Activated T-cell treated with anti-CD3 and anti-CD28 coated beads, Interleukin-2, amount 50 U/mL, for 1 hour (primary cell): ENCODE data around the gene DMTF1.
A peak's percentile ranks its signal among the peaks of the same experiment; 100 is the strongest.

Source experiments
- DNase-seq: peaks from one replicate; pipeline ENCODE4 v3.0.0-alpha.2; 2020

DMTF1 gene

DNA sequence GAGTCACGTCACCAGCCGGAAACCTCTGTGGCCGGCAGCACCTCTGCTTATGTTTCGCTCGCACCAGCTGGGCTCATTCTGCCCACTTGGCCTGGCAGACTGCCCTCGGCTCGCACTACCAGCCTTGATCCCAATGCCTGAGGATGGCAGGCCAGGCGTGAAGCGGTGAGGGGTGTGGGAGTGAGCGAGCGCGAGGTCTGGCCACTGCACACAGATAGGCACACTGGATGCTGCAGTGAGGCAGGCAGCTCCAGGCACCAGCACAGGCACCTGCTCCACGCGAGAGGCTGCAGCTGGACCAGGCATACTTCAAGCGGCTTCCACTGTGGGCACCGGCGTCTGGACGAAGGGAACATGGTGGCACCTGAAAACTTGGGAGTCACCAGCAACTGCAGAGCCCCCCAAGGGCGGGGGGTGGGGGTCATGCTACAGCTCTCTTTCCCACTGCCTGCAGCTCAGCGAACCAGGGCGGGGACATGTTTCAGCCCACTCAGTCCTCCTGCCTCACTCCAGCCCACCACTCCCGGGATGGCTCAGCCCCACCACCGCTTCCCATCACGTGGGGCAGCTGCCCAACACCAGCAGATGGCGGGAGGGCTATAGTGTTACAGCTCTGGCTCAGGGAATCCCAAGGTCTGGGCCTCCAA lies 5.4 kb upstream of the DMTF1 start:
- DNase-seq: no peak

DNA sequence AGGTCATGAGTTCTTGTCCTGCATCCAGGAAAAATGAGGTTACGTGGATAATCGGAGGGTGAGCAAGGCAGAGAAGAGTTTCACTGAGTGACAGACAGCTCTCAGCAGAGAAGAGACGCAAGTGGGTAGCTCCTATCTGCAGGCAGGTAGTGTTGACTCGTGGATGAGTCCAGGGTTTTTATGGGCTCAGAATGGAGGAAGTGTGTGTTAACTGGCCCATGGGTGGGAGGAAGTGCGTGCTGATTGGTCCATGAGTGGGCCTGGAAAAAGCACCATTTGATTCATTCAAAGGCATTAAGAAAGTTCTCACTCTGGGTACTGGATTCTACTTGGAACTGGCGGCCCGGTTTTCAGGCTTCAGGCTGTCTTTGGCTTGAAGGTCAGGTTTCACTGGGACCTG lies 4.8 kb upstream of the DMTF1 start:
- DNase-seq: no peak

DNA sequence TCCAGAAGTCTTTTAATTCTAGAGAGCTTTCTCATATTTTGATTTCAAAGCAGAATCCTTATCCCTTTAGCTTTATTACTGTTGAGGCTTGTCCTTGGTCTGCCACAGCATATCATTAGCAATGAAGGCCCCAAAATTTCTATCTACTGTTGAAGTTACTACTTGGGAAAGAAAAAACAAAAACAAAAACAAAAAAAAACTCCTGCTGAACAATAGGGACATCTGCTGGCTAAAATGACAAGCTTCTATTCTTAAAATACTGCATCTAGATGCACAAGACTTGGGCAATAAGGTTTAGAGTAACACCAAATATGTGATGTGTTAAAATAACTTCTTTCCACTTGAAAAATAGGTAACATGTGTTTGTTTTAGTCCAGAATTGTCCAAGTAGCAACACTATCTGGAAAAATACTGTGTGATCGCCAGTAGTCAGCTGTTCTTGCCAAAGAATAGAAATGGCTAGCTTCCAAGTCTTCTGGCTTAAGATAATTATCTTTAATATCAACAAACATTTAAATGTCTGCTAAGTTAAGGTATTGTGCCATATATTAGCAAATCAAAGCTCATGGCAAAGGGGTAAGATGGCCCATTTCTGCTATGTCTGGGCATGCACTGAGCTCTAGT lies 3.8 kb upstream of the DMTF1 start:
- DNase-seq: no peak

DNA sequence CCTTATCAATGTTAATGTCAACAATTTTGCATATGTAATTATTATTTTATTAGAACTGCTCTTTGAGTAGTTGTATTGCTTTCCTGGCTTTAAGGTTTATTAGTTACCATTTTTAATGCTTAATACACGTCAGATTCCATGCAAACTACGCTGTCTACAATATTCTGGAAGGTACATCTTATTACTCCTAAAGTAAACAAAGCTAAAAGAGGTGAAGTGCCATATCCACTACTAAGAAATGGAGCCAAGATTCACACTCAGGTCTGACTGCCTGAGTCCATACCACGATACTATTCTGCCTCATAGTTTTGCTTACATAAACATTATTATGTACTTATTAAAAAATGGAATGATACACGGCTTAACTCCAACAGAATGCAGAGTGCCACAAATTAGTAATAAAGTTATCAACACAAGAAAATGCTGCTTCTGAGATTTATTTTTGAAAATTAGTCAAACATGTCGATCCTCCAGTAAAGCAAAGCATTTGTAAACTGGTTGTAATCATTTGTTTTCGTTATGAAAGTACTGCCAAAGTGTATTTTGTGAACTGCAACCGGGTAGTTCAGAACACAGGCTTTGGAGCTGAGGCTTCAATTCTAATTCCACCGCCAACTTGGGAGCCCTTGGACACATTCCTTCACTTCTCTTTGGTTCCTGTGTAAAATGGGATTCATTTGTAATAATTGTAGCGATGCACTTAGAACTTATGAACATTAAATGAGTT lies 1.1 kb upstream of the DMTF1 start:
- DNase-seq: no peak

DNA sequence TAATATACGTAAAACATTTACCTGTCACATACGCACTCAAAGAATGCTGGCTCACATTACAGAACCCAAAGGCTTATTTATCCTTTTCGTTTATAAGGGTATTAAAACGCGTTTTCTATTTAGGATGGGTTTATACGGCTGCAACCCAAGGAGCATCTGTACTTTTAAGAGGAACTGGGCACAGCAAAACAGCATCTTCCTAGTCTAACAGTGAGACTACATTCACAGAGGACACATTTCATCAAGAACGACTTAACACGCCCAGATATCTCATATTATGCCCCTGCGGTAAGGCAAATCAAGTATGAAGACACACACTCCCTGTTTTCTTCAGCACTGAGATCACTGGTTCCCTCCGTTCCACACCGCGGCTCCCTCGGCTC lies 533 bp upstream of the DMTF1 start:
- DNase-seq: no peak

DNA sequence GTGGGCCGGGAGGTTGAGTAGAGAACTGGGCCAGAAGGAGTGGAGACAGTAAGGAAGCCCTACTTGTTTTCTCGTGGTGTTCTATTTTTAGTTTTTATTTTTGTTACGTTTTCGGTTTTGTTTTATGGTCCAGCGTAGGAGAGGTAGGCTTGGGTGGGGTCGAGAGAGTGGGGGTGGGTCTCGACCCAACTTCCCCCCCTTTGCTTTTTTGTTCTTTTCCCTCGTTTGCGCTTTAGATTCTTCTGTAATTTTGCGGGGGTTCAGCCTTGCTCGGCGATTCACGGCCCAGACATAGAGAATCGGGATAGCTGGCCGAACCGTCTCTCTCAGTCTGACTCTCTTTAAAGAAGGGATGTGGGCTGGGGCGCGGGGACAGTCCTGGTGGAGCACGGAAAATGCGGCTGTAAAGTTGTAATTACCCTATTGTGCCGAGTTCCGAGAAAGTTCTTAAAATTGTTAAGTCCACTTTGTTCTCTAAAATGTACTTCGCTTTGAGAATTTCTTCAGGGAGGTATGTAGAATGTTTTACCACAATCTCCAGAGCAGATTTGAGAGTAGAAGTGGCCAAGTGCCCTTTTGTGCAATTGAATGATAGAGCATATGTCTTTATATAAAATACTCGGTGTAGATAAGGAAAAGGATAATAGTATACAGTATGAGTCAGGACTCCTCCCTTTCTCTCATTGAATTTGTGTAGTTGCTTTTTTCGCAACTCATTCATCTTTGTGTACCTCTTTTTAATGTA lies 816 bp downstream of the DMTF1 start:
- DNase-seq: peak; percentile 50

DNA sequence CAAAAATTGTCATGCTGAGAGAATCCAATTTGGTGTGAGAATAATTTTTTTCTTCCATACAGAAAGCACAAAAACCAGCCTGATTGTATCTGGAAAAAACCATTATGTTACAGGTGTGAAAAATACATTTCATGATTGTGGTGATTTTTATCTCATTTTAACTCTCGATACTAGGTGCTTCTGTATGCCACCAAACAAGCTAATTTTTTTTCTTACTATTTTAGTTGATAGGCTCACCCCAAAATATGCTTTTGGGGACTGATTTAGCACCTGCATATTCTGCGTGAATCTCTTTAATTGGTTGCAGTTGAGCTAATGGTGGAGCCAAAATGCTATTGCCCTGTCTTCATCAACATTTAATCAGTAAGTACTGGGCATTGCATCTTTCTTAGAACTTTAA lies 1.9 kb downstream of the DMTF1 start:
- DNase-seq: no peak

DNA sequence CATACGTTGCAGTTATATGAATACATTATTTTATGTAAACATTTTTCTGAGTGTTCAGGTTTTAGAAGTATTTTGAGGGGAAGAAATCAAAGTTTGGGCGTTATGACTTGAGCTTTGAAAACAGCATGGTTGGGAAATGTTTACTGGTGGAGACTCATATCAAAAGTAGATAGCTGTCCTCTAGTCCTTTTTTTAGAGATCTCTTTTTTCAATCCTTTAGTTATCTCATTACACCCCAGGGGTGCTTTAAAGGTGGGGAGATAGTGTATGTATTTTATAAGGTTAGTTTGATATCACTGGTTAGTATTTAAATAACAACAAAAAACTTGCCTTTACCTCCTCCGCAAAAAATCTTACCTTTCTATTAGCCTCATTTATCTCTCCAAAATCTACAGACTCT lies 2.3 kb downstream of the DMTF1 start:
- DNase-seq: no peak

DNA sequence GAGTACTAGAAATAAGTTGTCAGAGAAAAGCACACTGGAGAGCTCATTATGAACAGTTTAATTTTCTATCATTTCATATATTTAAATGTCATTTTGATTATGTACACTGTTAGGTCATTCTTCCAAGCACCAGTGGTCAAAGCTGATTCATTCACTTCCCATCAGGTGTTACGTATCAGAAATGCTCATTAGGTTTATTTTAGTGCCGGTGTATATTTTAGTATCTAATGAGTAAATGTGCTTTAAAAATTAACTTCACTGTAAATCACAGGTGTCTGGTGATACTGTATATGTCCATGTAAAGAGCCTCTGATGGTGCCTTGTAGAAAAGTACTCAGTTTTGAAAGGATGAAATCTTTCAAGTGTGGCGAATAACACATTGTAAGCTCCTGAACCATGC lies 3.5 kb downstream of the DMTF1 start:
- DNase-seq: no peak

DNA sequence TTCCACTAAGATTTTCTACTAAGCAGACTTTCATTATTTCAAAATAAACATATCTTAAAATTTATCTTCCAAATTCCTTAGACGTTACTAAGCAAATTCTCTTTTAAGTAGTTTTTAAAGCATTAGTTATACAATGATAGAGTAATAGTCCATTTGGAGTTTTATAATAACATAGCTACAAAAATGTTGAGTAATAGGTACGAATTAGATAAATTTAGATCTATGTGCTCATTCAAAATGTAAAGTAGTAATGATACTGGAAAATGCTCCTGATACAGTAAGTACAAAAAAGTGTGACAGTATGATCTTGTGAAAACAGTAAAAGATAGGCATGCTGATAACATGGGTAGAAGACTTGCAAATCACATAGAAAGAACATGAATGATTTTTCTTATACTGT lies 4.5 kb downstream of the DMTF1 start:
- DNase-seq: no peak

DNA sequence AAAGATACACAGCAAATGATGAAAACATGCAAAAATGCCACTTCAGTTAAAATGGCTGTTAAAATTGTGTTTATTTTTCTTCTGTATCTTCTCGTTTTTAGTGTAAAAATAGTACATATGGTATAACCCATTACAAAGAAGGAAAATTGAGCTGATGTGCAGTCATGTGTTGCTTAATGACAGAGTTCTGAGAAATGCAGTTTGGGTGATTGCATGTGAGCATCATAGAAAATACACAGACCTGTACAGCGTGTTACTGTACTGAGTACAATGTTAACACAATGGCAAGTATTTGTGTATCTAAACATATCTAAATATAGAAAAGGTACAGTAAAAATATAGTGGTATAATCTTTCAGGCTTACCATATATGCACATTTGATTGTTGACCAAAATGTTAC lies 7.3 kb downstream of the DMTF1 start:
- DNase-seq: no peak

DNA sequence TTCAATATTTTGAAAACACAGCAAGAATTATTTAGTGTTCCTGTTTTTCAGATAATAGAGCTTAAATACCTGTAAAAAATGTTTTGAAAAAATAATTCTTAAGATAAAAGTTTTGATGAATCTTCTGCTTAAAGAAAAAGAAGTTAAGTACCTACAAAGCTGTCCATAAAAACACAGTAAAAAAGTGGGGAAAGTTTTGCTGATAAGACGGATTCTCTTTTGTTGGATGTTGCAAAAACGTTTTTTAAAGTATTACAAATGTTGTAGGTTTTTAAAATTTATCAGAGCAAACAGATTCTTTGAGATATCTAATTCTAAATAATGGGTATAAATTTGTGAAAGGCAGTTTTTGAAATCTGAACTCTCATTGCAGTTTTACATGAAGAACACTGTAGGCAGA lies 12.2 kb downstream of the DMTF1 start:
- DNase-seq: no peak

DNA sequence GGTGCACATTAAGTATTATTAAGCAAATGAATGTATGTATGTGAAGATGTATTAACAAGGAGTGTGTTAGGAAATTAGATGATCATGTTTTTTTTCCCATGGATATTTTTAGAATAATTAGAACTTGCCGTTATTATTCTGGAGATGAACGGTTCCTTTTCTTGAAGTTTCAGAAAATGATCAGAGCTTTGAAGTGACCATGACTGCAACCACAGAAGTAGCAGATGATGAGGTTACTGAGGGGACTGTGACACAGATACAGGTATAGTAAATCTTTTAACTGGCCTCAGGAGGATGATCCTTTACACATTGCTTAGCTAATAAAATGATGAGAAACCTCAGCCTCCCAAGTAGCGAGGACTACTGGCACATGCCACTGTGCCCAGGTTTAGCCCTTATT lies 18.6 kb downstream of the DMTF1 start:
- DNase-seq: no peak

DNA sequence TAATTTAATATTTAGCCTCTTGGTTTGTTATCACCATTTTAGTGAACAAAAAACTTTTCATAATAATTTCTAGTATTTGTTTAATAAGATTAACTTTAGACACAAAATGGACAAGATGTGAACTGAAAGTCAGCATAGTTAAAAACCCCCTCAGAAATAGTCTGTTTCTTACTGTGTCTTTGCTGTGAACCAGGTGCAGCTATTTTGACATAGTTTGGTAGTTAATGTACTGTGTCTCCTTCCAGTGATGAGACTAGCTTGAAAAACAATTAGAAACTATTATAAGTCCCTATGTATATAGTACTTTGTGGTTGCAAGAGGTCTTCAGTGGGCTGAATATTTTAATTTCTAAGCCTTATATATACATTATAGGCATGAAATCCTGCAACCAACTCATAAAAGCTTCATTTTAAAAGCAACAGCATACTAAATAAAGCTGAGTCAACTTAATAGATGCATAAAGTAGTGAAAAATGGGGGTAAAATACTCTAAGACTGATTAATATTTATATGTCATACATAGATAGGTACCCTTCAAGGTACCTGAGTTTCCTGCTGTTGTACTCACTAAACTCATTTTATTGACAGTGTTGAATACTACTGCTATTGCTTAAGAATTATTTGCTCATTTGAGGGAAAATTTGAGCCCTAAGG lies 19.2 kb downstream of the DMTF1 start:
- DNase-seq: no peak

DNA sequence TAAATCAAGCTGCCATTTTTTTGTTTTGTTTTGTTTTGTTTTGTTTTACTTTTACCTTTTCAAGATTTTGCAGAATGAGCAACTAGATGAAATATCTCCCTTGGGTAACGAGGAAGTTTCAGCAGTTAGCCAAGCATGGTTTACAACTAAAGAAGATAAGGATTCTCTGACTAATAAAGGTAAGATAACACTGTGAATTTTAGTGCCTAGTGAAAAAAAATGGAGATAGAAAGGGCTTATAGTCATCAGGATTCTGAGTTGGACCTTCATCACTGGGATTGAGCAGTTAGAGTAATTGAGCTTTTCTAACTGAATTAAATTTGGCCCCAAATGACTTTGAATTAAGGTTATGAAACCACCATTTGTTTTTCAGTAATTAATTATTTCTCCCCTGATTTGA lies 21.2 kb downstream of the DMTF1 start:
- no peak for DNase-seq

DNA sequence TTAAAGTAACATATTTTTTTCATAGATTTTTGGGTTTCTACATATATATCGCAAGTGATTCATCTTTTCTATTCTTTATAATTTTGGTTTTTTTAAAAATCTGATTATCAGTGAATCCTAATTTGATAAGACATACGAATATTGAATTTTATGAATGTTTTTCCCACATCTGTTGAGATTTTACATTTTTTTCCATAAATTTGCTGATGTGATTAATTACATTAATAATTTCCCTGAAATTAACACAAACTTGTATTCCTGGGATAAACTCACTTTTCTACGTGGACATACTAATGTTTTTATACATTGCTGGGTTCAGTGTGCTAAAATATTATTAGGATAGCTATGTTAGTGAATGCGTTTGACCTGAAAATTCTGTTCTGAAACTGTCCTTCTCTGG lies 26.1 kb downstream of the DMTF1 start:
- DNase-seq: no peak

DNA sequence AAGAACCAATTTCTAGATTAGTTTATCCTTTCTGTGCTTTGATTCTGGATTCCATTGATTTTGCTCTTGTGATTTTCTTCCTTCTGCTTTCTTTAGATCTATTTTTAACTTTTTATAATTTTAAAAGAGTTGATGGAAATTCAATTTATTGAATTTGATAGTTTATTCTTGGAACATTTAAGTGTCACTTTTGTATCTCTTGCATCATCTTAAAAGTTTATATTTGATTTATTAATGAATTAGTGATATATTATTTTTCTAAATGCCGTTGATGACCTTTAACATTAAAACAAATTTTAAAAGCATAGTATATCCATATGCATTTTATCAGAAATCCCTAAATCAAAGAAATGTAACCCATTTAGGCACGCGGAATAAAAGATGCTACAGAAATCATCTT lies 26.9 kb downstream of the DMTF1 start:
- DNase-seq: no peak

DNA sequence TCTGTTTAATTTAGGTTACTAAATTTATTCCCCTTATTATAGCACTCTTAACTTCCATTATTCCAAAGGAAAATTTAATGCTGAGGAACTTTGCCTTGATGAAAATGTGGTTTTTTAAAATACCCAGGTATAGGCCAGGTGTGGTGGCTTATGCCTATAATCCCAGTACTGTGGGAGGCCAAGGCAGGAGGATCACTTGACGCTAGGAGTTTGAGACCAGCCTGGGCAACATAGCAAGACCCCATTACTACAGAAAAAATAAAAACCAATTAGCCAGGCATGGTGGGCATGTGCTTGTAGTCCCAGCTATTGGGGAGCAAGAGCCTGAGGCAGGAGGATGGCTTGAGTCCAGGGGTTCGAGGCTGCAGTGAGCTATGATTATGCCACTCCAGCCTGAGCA lies 34.9 kb downstream of the DMTF1 start:
- DNase-seq: no peak

DNA sequence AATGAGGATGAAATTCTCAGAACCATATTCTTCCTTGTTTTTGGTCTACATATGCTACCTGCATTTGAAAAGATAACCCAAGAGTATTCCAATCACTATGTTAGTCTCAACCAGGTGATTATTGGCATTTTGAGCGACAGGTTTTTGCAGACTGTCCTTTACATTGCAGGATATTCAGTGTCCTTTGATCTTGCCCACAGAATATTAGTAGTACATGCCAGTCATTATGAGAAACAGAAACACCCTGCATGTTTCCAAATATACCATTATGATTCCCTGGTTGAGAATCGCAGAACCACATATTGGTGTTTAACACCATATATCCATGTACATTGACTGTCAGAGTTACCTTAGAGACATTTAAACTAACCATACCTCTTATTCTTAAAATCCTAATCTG lies 36.7 kb downstream of the DMTF1 start:
- no peak for DNase-seq

DNA sequence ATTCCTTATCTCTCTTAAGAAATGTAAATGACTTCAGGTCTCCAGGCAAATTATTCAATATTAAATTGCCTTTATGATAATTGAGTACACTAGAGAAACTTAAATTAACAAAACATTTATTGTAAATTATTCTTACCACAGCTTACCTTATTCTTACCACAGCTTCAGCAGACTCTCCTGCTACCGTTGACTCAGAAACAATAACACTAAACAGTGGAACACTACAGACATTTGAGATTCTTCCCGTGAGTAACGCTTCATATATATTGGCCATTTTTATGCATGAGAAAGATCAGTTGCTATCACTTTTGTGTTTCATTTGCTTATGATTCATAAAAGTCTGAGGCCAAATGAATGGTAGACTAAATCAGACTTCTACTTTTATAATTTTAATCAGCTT lies 38.5 kb downstream of the DMTF1 start:
- DNase-seq: no peak

DNA sequence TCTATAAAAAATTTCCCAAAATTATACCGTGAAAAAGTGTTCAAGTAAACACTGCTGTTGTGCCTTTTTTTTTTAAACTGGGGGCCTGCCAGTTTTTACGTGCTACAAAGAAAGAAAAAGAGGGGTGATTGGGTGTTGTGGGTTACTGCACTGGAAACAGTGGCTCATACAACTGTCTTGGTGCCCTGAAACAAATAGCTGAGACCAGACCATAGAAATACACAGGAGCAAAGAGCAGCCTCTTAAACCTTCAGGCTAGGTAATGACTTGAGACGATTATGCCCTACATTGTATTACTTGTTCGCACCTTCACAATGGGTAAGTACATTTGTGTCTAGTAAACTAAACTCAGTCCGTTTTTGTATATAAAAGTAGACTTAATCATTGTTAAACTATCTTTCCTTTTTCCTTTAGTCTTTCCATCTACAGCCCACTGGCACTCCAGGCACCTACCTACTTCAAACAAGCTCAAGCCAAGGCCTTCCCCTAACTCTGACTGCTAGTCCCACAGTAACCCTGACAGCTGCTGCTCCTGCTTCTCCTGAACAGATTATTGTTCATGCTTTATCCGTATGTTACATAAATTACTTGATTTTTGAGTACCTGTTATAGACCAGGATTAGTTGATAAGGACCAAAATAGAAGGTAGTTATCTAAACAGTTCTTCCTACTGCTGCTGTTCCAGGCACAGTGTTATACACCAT lies 40.7 kb downstream of the DMTF1 start:
- no peak for DNase-seq

DNA sequence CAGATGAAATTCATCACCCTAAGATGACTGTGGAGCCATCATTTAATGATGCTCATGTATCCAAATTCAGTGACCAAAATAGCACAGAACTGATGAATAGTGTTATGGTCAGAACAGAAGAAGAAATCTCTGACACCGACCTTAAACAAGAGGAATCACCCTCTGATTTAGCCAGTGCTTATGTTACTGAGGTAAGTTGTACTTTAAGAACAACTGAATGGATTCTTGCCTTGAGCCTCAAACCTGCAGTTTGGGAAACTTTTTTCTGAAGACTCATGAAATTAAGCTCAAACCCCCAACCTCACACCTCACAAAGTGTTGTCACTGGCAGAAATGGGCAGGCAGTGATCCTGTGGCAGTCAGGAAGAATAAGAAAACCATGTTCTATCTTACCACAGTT lies 41.7 kb downstream of the DMTF1 start:
- no peak for DNase-seq

DNA sequence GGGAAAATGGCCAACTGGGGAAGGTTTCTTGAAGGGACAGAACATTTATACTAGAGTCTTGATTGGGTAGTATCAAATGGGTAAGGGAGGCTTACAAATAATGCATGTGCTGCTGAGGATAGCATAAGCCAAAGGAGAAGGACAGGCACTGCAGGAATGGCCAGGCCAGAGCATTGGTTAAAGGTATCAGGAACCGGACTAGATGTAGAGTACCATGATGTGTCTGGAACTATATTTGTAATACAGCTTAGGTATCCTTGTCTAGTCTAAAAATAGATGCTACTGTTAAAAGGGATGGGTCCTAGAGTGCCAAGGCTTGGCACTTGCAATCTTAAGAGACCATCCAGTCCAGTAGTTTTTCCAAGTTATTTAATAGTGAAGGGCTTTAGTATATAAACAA lies 47.0 kb downstream of the DMTF1 start:
- DNase-seq: no peak
